ENCODE data around the gene U2AF1.
"Not testable (repeated sequence)": the region's sequence is repeated elsewhere in the genome, so short reads cannot be mapped to it uniquely, and the experiment has no call there.

U2AF1 gene

GRCh38 chr21:43106965-43107793, at the start of gene U2AF1:
Gene U2AF1 (minus strand): TSS chr21:43107570. CDS start chr21:43107494, 76 bp downstream.
- DNase-seq (ENCODE audit: low read depth), result not testable (repeated sequence)

DNA sequence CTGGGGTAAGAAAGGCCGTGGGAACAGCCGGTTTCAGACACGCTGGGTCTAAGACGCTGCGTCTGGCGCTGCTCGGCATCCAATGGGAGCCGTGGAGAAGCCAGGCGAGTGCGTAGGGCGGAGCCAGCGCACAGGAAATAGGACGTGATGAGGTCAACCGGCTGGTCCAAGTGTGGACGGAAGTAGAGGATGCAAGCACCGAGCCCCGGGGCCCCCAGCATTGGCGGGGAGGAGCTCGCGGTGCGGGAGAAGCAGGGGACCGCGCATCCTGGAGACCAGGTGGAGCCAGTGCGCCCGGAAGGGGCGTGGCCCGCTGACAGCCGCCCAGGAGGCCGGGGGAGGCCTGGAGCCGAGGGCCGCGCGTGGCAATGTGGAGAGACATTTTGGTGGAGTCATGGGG, 46.2 kb upstream of the U2AF1 start:
- DNase-seq (ENCODE audit: low read depth), result not testable (repeated sequence)

DNA sequence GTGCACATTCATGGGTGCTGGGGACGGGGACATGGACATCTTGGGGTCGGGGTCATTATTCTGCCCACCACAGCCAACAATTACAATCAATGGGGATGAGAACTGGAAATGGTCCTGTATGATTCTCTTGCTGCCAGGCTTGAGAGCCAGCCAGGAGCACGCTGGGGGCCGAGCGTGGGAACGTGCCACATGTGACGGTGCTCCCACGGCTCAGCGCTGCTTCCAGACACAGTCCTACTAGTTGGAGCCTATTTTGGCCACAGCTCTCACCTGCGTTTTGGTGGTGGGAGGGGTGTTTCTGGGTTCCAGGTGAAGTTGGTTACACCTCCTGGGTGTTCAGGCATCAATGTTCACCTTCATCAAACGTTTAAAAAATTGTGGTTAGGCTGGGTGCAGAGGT, 42.0 kb upstream of the U2AF1 start:
- DNase-seq (ENCODE audit: low read depth), result not testable (repeated sequence)

GRCh38 chr21:43147999-43148398, 40.6 kb upstream of the U2AF1 start:
- DNase-seq (ENCODE audit: low read depth), result not testable (repeated sequence)

DNA sequence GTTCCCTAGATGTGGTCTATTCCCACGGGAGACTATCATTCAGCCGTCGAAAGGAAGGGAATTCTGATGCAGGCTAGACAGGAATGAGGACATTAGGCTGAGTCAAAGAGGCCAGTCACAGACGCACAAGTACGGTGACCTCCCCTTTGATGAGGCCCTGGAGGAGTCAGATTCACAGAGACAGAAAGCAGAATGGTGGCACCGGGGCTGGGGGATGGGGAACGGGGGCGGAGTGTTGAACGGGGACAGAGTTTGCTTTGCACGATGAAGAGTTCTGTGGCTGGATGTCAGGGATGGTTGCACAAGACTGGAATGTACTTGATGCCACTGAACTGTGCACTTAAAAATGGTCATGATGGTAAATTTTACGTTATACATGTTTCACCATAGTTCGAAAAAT, 39.3 kb upstream of the U2AF1 start:
- DNase-seq (ENCODE audit: low read depth), result not testable (repeated sequence)

- not testable (repeated sequence) for DNase-seq (ENCODE audit: low read depth)
These were observed 34.0 kb upstream of the U2AF1 start for GRCh38 chr21:43141407-43141806.

DNA sequence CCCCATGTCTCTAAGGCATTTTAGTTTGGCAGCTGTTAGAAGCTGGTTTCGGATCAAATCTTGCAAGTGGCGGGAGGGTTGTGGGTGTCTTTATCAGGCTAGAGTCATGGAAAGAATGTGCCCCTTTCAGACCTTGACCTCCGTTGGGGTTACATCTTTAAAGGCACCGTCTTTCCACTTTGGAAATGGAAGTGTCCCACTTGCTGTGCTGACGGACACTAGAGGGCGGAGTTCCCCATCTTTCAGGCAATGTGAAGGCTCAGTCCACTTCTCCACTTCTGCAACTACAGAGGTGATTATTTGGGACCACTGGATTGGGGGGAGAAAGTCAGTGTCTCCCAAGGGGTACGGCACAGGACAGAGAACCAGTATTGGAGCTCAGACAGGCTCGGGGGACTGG, 31.6 kb upstream of the U2AF1 start:
- DNase-seq (ENCODE audit: low read depth), result not testable (repeated sequence)

GRCh38 chr21:43134520-43134919, 27.1 kb upstream of the U2AF1 start:
- not testable (repeated sequence) for DNase-seq (ENCODE audit: low read depth)

- not testable (repeated sequence) for DNase-seq (ENCODE audit: low read depth)
These were observed 22.7 kb upstream of the U2AF1 start for GRCh38 chr21:43130094-43130493.

DNA sequence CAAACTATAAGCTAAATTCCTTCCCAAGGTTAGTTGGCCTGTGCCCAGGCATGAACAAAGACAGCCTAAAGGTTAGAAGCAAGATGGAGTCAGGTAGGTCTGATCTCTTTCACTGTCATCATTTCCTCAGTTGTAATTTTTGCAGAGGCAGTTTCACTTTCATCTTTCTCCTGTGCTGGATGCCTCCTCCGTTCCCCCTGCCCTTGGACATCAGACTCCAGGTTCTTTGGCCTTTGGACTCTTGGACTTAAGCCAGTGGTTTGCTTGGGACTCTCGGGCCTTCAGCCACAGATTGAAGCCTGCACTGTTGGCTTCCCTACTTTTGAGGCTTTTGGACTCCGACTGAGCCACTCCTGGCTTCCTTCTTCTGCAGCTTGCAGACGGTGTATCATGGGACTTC, 8.6 kb upstream of the U2AF1 start:
- not testable (repeated sequence) for DNase-seq (ENCODE audit: low read depth)

GRCh38 chr21:43114483-43114882, 7.1 kb upstream of the U2AF1 start:
- DNase-seq (ENCODE audit: low read depth), result not testable (repeated sequence)

- DNase-seq (ENCODE audit: low read depth), result not testable (repeated sequence)
These were observed 1.6 kb upstream of the U2AF1 start for GRCh38 chr21:43109006-43109405.

DNA sequence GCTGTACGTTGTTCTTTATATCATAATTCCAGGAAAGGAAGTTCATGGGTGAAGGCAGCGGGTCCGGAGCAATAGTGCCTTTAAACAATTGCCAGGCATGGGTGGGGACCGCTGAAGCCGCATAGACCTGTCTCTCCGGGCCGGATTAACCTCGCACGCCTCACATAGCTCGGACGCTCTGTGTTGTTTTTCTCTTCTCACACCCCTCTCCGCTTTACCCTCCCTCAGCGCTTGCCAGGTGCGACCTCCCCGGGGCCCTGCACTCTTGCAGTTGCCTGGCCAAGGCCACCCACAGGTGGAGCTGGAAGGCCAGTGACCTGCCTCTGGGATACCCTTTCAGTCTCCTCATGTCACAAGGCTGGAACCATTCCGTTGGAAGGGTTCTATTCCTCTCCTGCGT, 807 bp upstream of the U2AF1 start:
- not testable (repeated sequence) for DNase-seq (ENCODE audit: low read depth)

GRCh38 chr21:43107794-43108137, 396 bp upstream of the U2AF1 start:
- not testable (repeated sequence) for DNase-seq (ENCODE audit: low read depth)

GRCh38 chr21:43104642-43105041, 2.7 kb downstream of the U2AF1 start:
- DNase-seq (ENCODE audit: low read depth), result not testable (repeated sequence)

- not testable (repeated sequence) for DNase-seq (ENCODE audit: low read depth)
These were observed 5.1 kb downstream of the U2AF1 start for GRCh38 chr21:43102281-43102680.

- DNase-seq (ENCODE audit: low read depth), result not testable (repeated sequence)
These were observed 5.7 kb downstream of the U2AF1 start for GRCh38 chr21:43101676-43102075.

GRCh38 chr21:43101000-43101399, 6.4 kb downstream of the U2AF1 start:
- not testable (repeated sequence) for DNase-seq (ENCODE audit: low read depth)

- not testable (repeated sequence) for DNase-seq (ENCODE audit: low read depth)
These were observed 15.3 kb downstream of the U2AF1 start for GRCh38 chr21:43091979-43092614.

DNA sequence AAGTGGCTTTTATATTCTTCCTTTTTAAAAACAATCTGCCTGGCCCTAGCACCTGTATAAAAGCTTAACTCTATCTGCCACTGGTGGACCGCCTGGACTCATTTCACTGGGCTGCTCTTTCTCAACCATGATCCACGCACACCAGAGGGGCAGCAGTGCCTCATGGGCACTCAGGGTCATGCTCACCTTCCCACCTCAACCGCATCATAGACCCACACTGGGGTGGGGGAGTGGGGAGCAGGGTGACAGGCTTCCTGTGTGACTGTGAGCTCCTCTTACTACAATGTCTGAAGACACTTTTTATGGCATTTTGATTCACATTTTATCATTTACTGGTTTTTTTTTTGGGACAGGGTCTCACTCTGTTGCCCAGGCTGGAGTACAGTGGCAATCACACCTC, 16.4 kb downstream of the U2AF1 start:
- not testable (repeated sequence) for DNase-seq (ENCODE audit: low read depth)

GRCh38 chr21:43089463-43089862, 17.9 kb downstream of the U2AF1 start:
- DNase-seq (ENCODE audit: low read depth), result not testable (repeated sequence)

DNA sequence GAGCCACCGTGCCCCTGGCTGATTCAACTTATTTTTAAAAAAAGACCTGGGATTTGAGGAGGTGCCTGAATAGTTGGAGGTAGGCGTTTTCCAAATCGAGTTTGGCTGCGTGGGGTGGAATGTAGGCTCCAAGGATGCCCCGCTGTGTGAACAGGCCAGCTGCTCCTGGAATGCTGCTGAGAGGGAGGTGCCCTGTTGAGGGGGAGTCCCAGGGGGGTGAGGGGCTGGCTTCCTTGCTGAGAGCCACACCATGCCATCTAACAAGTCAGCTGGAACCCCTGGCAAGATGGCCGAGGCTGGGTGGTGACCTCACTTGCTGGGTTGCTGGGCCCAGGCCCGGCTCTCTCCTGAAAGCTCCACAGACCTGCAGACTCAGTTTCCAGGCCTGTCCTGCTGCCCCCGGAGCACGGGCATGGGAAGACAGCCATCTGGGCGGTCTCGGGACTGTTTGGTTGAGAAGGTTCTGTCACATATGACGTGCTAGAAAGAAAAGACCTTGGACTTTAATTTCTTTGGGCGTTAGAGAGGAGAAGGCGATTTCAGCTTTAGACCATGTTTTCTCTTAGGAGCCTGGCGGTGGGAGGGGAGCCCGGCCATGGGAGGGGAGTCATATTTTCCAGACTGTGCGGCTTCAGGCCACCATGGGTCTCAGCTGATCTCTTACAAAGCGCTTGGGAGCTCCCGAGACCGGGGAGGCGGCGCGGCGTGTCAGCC, 24.6 kb downstream of the U2AF1 start:
- DNase-seq (ENCODE audit: low read depth), result not testable (repeated sequence)

GRCh38 chr21:43076643-43077042, 30.7 kb downstream of the U2AF1 start:
- not testable (repeated sequence) for DNase-seq (ENCODE audit: low read depth)
